Pancreas (tissue), 10 donors: ENCODE data around the gene CELF1. TPM values are rescaled to one million over a fixed set of nuclear protein-coding genes. Genes with fewer than 3 reads are reported as not detected.
A peak's percentile ranks its signal among the peaks of the same experiment; 100 is the strongest.

ENCODE experiments used
- ATAC-seq, 4 donors: fragments of 200-7000 bp; cut with Tn5 transposase; one replicate each; pipeline versions ENCODE4 v1.8.0 to v1.9.1; 2020; ENCODE audit warnings: mild to moderate bottlenecking in 4 of 4, moderate library complexity in 4 of 4
- DNase-seq, 6 donors: peaks; one replicate each; pipeline ENCODE4 v3.0.0-alpha.2; 2020
- FAIRE-seq: peaks from 2 replicates; lab custom pipeline; 2012; peaks lifted over from hg19 to GRCh38; lab: Jason Lieb, UNC
- H3K27ac ChIP-seq, 4 donors: fragments of 200-600 bp; sonication (generic); 1 replicate in 3 of 4; 2 replicates in 1 of 4; pipeline versions ENCODE4 v1.5.0 to v1.8.0; 2020
- H3K27me3 ChIP-seq, 4 donors: fragments of 200-600 bp; one replicate each; pipeline ENCODE4 v1.8.0; 2021
- H3K36me3 ChIP-seq, 3 donors: fragments of 200-600 bp; sonication (generic) in 1 of 3; one replicate each; pipeline versions ENCODE4 v1.5.0 to v1.8.0; 2020 to 2021
- H3K4me1 ChIP-seq, 3 donors: fragments of 200-600 bp; one replicate each; pipeline ENCODE4 v1.8.0; 2021
- H3K4me3 ChIP-seq, 4 donors: fragments of 200-600 bp; sonication (generic) in 2 of 4; one replicate each; pipeline versions ENCODE4 v1.5.0 to v1.8.0; 2020 to 2021
- H3K9me3 ChIP-seq, 4 donors: fragments of 200-600 bp; one replicate each; pipeline ENCODE4 v1.8.0; 2021
- CTCF ChIP-seq, 4 donors: fragments of 200-600 bp; sonication (generic) in 3 of 4; IDR thresholded peaks; one replicate each; pipeline versions ENCODE4 v1.5.0 to v1.8.0; 2021; ENCODE audit warnings: antibody characterized with exemption in 4 of 4
- WGBS, 2 donors: extraction: QIAGEN DNeasy Blood & Tissue Kit; methylation state at CpG; one replicate each; pipeline ENCODE4 v1.1.7; 2013; 5-methylcytosine and 5-hydroxymethylcytosine counted together
- intact Hi-C, 3 donors: fragments of 100-400 bp; cut with DNase I; formaldehyde crosslinking; loops; one replicate each; pipeline versions ENCODE4 v1.11.1 to v1.14.2; 2022
- polyA plus RNA-seq, 2 donors: library from polyadenylated mRNA; stranded (reverse); fragments of 200-250 nt; gene quantifications; one replicate each; pipeline ENCODE4 v1.2.3, GENCODE V29; 2013
- total RNA-seq, 6 donors: library from RNA; stranded (reverse); fragmentation: NEBNext Ultra II Directional in 4 of 6; extraction: Animal tissue kit (Norgen Biotek cat#: 25700) in 4 of 6; gene quantifications; one replicate each; pipeline versions ENCODE4 v1.2.1 to v1.2.4, GENCODE V29; 2021 to 2023
- donor health status: healthy with polysubstance abuse.
- donor health status: DM: no; HTN: no; CAD: no; lungs with moderate emphysema.
- donor health status: DM: no; HTN: no; CAD: no.
- donor health status: control.
- donor health status: control.
- donor health status: Bipolar disorder and iron deficiency.
- donor health status: DM: yes; HTN: yes; CAD: no.
- donor health status: DM: no; HTN: no; CAD: no.
- donor health status: DM: no; HTN: no; CAD: no.
- donor health status: DM: yes; HTN: yes; CAD: no.

Gene CELF1
- total and polyA plus RNA-seq, 8 donors = 20.0 to 56.3 (median 35.9) TPM

- no peak overlapping the region for H3K4me3 ChIP-seq
- intact Hi-C loops = no loop called here
- no peak overlapping the region for H3K27ac ChIP-seq
- no peaks in the 10 kb centered on the region for H3K27me3 ChIP-seq
- H3K36me3 ChIP-seq = peaks cover 2 to 61% (median 56%) of the 10 kb centered on the region in 3 donors
- DNase-seq = no peak
- H3K9me3 ChIP-seq = no peaks in the 10 kb centered on the region
- TF ChIP-seq CTCF (IDR thresholded peaks at IDR 0.05) = no peak
- 90 to 97% methylated on average over 1 of the region's 1 CpG for WGBS, 2 donors
- no peak for FAIRE-seq
- no peak for ATAC-seq
- H3K4me1 ChIP-seq = peaks cover 7 to 11% (median 10%) of the 10 kb centered on the region in 3 donors
These were observed 69.5 kb downstream of the CELF1 start for GRCh38 chr11:47483457-47483856.

DNA sequence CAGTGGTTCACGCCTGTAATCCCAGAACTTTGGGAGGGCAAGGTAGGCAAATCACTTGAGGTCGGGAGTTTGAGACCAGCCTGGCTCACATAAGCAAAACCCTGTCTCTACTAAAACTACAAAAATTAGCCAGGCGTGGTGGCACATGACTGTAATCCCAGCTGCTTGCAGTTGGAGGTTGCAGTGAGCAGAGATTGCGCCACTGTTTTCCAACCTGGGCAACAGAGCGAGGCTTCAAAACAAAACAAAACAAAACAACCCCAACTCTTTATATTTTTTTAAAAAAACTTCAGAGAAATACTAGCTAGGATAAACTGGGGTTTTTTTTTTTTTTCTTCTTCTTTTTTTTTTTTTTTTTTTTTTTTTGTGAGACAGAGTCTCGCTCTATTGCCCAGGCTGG, 72.2 kb downstream of the CELF1 start:
- H3K9me3 ChIP-seq = no peaks in the 10 kb centered on the region
- no peaks in the 10 kb centered on the region for H3K4me1 ChIP-seq
- H3K36me3 ChIP-seq = peaks cover 3 to 79% (median 67%) of the 10 kb centered on the region in 3 donors
- no peaks in the 10 kb centered on the region for H3K27me3 ChIP-seq
- no peak for ATAC-seq
- FAIRE-seq = no peak
- no peak for DNase-seq
- H3K27ac ChIP-seq = no peak overlapping the region
- intact Hi-C loops = no loop called here
- 92 to 95% methylated on average over 6 of the region's 6 CpGs for WGBS, 2 donors
- TF ChIP-seq CTCF (IDR thresholded peaks at IDR 0.05) = no peak
- H3K4me3 ChIP-seq = no peak overlapping the region

DNA sequence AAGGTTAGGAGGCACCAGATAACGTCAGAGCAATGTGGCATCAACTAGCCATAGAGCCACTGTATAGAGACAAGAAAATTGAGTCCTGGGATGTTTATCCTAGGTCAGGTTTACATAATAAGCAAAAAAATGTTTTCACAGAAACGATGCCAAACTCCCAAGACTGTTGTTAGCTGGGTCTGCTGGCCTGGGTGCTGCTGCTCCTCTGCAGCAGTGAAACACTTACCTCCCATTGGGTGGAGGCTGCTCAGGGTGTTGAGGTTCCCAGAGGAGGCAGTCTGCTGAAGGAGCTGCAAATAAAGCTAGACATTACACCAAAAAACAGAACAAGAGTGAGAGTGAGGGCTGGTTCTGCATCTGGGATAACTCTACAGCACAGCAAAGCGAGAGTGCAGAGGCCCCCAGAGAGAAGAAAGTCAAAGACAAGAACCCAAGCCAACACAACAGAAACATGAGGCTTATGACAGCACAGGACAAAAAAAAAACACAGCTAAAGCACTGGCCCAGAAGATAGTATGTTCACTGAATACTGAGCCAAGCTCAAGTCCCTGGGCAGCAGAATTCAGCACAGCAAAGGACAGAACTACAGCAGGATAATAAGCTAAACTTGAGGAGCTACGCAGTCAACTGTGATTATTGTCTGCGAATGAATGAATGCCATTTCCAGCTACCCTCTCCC, 74.1 kb downstream of the CELF1 start:
- DNase-seq (no peak), FAIRE-seq (no peak), ATAC-seq (peak in 1 of 4 donors; percentile 28)
- peaks cover 3 to 79% (median 60%) of the 10 kb centered on the region in 3 donors for H3K36me3 ChIP-seq
- no peaks in the 10 kb centered on the region for H3K27me3 ChIP-seq
- whole genome bisulfite sequencing, 2 donors = 81 to 83% methylated on average over 5 of the region's 5 CpGs
- no peak overlapping the region for H3K4me3 ChIP-seq
- TF ChIP-seq CTCF (IDR thresholded peaks at IDR 0.05) = no peak
- intact Hi-C loops = no loop called here
- H3K9me3 ChIP-seq = no peaks in the 10 kb centered on the region
- H3K27ac ChIP-seq = no peak overlapping the region
- H3K4me1 ChIP-seq = no peaks in the 10 kb centered on the region

DNA sequence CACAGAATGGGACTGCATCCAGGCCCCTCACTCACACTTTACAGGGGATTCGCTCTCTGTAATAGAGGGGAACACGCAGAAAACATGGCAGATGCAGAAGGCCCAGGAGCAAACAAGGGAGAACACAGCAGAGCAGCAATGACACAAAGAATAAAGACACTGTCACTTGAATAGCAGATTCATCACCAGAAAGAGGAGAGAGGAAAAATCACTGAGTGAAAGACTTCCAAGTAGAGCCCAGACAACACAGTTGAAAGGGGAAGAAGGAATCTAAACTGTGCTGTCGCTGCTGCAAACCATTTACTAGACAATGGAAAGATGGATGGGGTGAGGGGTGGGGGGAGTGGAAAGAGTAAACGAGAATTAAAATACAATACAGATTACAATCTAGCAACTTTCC, 75.2 kb downstream of the CELF1 start:
- FAIRE-seq (no peak), DNase-seq (no peak), ATAC-seq (no peak)
- no peak overlapping the region for H3K4me3 ChIP-seq
- H3K9me3 ChIP-seq = no peaks in the 10 kb centered on the region
- 79 to 82% methylated on average over 4 of the region's 4 CpGs for WGBS, 2 donors
- TF ChIP-seq CTCF (IDR thresholded peaks at IDR 0.05) = no peak
- no peak overlapping the region for H3K27ac ChIP-seq
- intact Hi-C loops = no loop called here
- peaks cover 3 to 77% (median 56%) of the 10 kb centered on the region in 3 donors for H3K36me3 ChIP-seq
- no peaks in the 10 kb centered on the region for H3K4me1 ChIP-seq
- no peaks in the 10 kb centered on the region for H3K27me3 ChIP-seq

DNA sequence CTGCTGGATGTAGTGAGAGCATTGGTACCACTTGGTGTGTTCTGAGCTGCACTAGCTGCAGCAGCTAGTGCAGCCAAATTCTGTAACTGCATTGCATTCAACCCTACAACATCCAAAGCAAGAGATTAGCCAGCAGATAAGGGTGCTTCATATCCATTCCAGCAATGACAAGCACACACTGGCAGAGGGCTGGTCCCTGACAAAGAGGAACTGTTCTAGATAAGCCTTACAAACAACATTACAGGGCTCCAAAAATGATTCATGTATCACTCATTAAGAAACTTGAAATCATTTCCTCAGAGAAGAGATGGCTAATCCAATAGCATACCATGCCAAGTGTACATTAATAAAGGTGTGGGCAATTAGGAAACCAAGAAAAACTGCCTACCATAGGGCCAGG, 75.6 kb downstream of the CELF1 start:
- no peak for FAIRE-seq
- Histone ChIP-seq H3K36me3 (peaks cover 3 to 77% (median 58%) of the 10 kb centered on the region in 3 donors), H3K27ac (no peak overlapping the region), H3K4me3 (no peak overlapping the region), H3K27me3 (no peaks in the 10 kb centered on the region), H3K4me1 (no peaks in the 10 kb centered on the region), H3K9me3 (no peaks in the 10 kb centered on the region)
- ATAC-seq = peak in 2 of 4 donors; percentile 23 to 25
- intact Hi-C loops = no loop called here
- no peak for TF ChIP-seq CTCF (IDR thresholded peaks at IDR 0.05)
- DNase-seq = no peak
